ENCODE data around the gene ZNF830. TPM values are rescaled to one million over a fixed set of nuclear protein-coding genes. Genes with fewer than 3 reads are reported as not detected.

Gene ZNF830
- polyA plus RNA-seq, 3 donors: 2.1 to 4.7 (median 4.2) TPM

DNA sequence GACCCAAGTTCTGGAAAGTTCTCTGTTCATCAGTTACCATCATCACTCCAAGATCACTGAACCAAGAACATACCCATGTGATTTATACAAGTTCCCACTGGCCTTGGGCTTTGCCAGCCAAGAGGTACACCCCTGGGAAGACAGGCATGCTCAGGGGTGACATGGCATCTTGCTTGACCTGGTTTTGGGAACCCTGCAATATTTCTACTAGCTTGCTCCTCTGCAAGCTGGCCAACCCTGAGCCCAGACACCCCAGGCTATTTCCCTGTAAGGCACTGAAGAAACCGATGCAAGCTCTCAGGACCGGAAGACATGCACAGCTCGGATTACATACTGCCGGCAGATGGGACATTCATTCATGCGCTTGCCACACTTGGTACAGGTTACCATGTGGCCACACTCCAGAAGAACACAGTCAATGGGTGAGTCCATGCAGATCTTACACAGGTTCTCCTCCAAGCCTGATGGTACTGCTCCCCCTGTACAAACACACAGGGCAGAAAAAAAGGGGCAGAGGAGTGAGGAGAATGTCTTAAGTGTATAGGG is 50.4 kb downstream of the ZNF830 start:
- Mint-ChIP-seq H3K27ac (peak overlapping the region in 1 of 7 donors; percentile 9), H3K36me3 (peaks cover 91 to 99% of the 10 kb centered on the region in 2 donors), H3K27me3 (ENCODE audit: low read depth in 3 of 3) (no peaks in the 10 kb centered on the region), H3K4me3 (no peak overlapping the region), H3K9me3 (no peaks in the 10 kb centered on the region), H3K4me1 (no peaks in the 10 kb centered on the region)
- Histone ChIP-seq H3K79me2 (ENCODE audit: insufficient read depth, low read length) (no peaks in the 10 kb centered on the region), H3K9me3 (replicated peaks in 1 of 2; ENCODE audit: control insufficient read depth in 1 of 2, insufficient read depth in 1 of 2, low read length in 2 of 2) (no peaks in the 10 kb centered on the region), H3K36me3 (replicated peaks in 1 of 2; ENCODE audit: control insufficient read depth in 1 of 2, insufficient read depth in 2 of 2, low read length in 2 of 2) (peaks cover 81 to 99% of the 10 kb centered on the region in 2 donors), H2AFZ (ENCODE audit: insufficient read depth, low read depth, low read length, poor library complexity, severe bottlenecking) (no peak overlapping the region), H3K27ac (ENCODE audit: low read depth in 1 of 2, low read length in 2 of 2) (no peak overlapping the region), H4K20me1 (ENCODE audit: insufficient read depth, low read length) (peaks cover 4% of the 10 kb centered on the region), H3K27me3 (ENCODE audit: control insufficient read depth in 2 of 2, insufficient read depth in 2 of 2, low read length in 2 of 2) (no peaks in the 10 kb centered on the region), H3K4me2 (replicated peaks; ENCODE audit: extremely low read depth, low read length, poor library complexity, severe bottlenecking) (no peak overlapping the region), H3K4me1 (ENCODE audit: control insufficient read depth in 1 of 2, insufficient read depth in 2 of 2, low read length in 2 of 2) (no peaks in the 10 kb centered on the region), H3K4me3 (replicated peaks in 1 of 3; ENCODE audit: low read depth in 2 of 3, low read length in 3 of 3) (no peak overlapping the region), H3K9ac (ENCODE audit: insufficient read depth, low read length, poor library complexity, severe bottlenecking) (no peak overlapping the region)
- intact Hi-C loops (cut with micrococcal nuclease): no loop called here
- 92% methylated on average over 5 of the region's 5 CpGs for WGBS (ENCODE audit: insufficient coverage)
- TF ChIP-seq, protein P1, sequence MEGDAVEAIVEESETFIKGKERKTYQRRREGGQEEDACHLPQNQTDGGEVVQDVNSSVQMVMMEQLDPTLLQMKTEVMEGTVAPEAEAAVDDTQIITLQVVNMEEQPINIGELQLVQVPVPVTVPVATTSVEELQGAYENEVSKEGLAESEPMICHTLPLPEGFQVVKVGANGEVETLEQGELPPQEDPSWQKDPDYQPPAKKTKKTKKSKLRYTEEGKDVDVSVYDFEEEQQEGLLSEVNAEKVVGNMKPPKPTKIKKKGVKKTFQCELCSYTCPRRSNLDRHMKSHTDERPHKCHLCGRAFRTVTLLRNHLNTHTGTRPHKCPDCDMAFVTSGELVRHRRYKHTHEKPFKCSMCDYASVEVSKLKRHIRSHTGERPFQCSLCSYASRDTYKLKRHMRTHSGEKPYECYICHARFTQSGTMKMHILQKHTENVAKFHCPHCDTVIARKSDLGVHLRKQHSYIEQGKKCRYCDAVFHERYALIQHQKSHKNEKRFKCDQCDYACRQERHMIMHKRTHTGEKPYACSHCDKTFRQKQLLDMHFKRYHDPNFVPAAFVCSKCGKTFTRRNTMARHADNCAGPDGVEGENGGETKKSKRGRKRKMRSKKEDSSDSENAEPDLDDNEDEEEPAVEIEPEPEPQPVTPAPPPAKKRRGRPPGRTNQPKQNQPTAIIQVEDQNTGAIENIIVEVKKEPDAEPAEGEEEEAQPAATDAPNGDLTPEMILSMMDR (IDR thresholded peaks at IDR 0.05): no peak
- no peak for DNase-seq

Other genes with a start within 250 kb of the ZNF830 start
- gene CCT6B, start 80 bp upstream of the ZNF830 start, polyA plus RNA-seq: 1 to 10 TPM in 2 of 3 donors, under 1 TPM in 1; 0.95 to 1.8 (median 1.4) TPM
- 10 to 100 TPM in 1 of 3 donors, 1 to 10 TPM in 2; 6.0 to 14.6 (median 7.5) TPM for gene LIG3, start 19.0 kb downstream of the ZNF830 start, polyA plus RNA-seq
- 10 to 100 TPM; 16.1 to 25.1 (median 24.7) TPM for gene RFFL, start 102.2 kb downstream of the ZNF830 start, polyA plus RNA-seq
- gene RAD51D, start 158.3 kb downstream of the ZNF830 start, polyA plus RNA-seq: 1 to 10 TPM; 4.4 to 6.9 (median 5.8) TPM
- not detected for gene FNDC8, start 160.1 kb downstream of the ZNF830 start, polyA plus RNA-seq
- gene NLE1, start 180.8 kb downstream of the ZNF830 start, polyA plus RNA-seq: 1 to 10 TPM; 1.6 to 3.6 (median 2.2) TPM
- gene UNC45B, start 186.3 kb downstream of the ZNF830 start, polyA plus RNA-seq: not detected
- not detected for gene SLC35G3, start 232.9 kb downstream of the ZNF830 start, polyA plus RNA-seq